Muscle of back (tissue), 11 donors: ENCODE results near the gene CREBBP. TPM values are rescaled to one million over a fixed set of nuclear protein-coding genes. Genes with fewer than 3 reads are reported as not detected.

Experiments used
- DNase-seq, 3 donors: peaks; one replicate each; pipeline versions ENCODE4 v3.0.0 to v3.0.0-alpha.2; 2013
- polyA plus RNA-seq, 10 donors: library from polyadenylated mRNA; unstranded; fragments of 120-200 nt; gene quantifications; one replicate each; pipeline ENCODE4 v1.2.1, GENCODE V29; 2013; ENCODE audit not compliant: insufficient read length in 10 of 10

Gene CREBBP
- polyA plus RNA-seq, 10 donors, result 32.0 to 59.6 (median 47.9) TPM

- no peak for DNase-seq
Observed at GRCh38 chr16:3800019-3800418, 80.5 kb downstream of the CREBBP start.

GRCh38 chr16:3799354-3799753 is 81.2 kb downstream of the CREBBP start:
- DNase-seq, result no peak

- no peak for DNase-seq
Observed at GRCh38 chr16:3798838-3799237, 81.7 kb downstream of the CREBBP start.

- no peak for DNase-seq
Observed at GRCh38 chr16:3797904-3798811, 82.4 kb downstream of the CREBBP start.

GRCh38 chr16:3797473-3797872 is 83.0 kb downstream of the CREBBP start:
- no peak for DNase-seq

- no peak for DNase-seq
Observed at GRCh38 chr16:3793161-3793576, 87.3 kb downstream of the CREBBP start.

- no peak for DNase-seq
Observed at GRCh38 chr16:3792472-3793012, 88.0 kb downstream of the CREBBP start.

GRCh38 chr16:3791701-3792100 is 88.8 kb downstream of the CREBBP start:
- DNase-seq, result no peak

- no peak for DNase-seq
Observed at GRCh38 chr16:3789375-3790099, 91.0 kb downstream of the CREBBP start.

- no peak for DNase-seq
Observed at GRCh38 chr16:3788711-3789374, 91.7 kb downstream of the CREBBP start.

- DNase-seq, result no peak
Observed at GRCh38 chr16:3787924-3788661, 92.4 kb downstream of the CREBBP start.

- DNase-seq, result no peak
Observed at GRCh38 chr16:3785413-3785812, 95.1 kb downstream of the CREBBP start.

GRCh38 chr16:3783516-3783915 is 97.0 kb downstream of the CREBBP start:
- DNase-seq, result no peak

- no peak for DNase-seq
Observed at GRCh38 chr16:3782566-3782965, 97.9 kb downstream of the CREBBP start.

- DNase-seq, result no peak
Observed at GRCh38 chr16:3781421-3781820, 99.1 kb downstream of the CREBBP start.

- no peak for DNase-seq
Observed at GRCh38 chr16:3780570-3780969, 99.9 kb downstream of the CREBBP start.

- no peak for DNase-seq
Observed at GRCh38 chr16:3776316-3776715, 104.2 kb downstream of the CREBBP start.

GRCh38 chr16:3774819-3775218 is 105.7 kb downstream of the CREBBP start:
- no peak for DNase-seq

- DNase-seq, result peak in 2 of 3 donors; percentile 11 to 38
Observed at GRCh38 chr16:3774156-3774767, 106.3 kb downstream of the CREBBP start.

- DNase-seq, result no peak
Observed at GRCh38 chr16:3773663-3774062, 106.8 kb downstream of the CREBBP start.

- no peak for DNase-seq
Observed at GRCh38 chr16:3771513-3771912, 109.0 kb downstream of the CREBBP start.
